NB4 (cell line): Measurements from ENCODE around the gene TGFBR2.

Experiments
- DNase-seq: peaks from one replicate; pipeline ENCODE4 v3.0.0; 2010; ENCODE audit warnings: low read depth
- H3K4me3 ChIP-seq: one replicate; pipeline ENCODE4 v1.5.1; 2011; ENCODE audit warnings: mild to moderate bottlenecking, low read depth, low read length, moderate library complexity
- MYC ChIP-seq: IDR thresholded peaks from 2 replicates; pipeline ENCODE4 v1.6.1; 2011; ENCODE audit warnings: low read depth, low read length
- POLR2A ChIP-seq: IDR thresholded peaks from 2 replicates; pipeline ENCODE4 v1.6.1; 2011; ENCODE audit warnings: mild to moderate bottlenecking; ENCODE audit not compliant: insufficient read length; ENCODE audit errors: extremely low read depth
- TF ChIP-seq, protein P1 (sequence below): IDR thresholded peaks from 2 replicates; pipeline ENCODE4 v1.6.1; 2011; ENCODE audit warnings: low read depth, low read length
- TF ChIP-seq, protein P2 (sequence below): IDR thresholded peaks from one replicate; pipeline ENCODE4 v1.5.1; 2012; ENCODE audit warnings: low read depth, low read length

Gene TGFBR2

DNA sequence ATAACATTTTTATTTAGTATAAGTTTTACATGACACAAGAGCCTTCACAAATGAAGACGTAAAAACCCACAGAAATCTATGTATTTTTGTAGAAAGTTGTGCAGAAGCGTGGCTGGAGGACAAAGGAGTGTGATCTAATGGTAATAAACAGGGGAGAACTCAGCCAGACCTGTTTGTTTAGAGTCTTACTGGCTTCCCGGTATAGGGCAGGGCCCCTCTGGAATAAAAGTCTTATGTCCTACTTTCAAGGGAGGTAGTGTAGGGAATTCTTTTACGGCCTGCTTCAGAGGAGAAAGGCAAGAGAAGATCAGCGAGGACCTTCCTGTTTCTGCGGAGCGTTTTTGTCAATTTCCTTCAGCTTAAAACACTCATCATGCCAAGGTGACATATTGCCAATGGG lies 103.6 kb downstream of the TGFBR2 start:
- no peak for DNase-seq
- TF ChIP-seq, protein P1, sequence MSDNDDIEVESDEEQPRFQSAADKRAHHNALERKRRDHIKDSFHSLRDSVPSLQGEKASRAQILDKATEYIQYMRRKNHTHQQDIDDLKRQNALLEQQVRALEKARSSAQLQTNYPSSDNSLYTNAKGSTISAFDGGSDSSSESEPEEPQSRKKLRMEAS = no peak
- TF ChIP-seq POLR2A = no peak
- TF ChIP-seq, protein P2, sequence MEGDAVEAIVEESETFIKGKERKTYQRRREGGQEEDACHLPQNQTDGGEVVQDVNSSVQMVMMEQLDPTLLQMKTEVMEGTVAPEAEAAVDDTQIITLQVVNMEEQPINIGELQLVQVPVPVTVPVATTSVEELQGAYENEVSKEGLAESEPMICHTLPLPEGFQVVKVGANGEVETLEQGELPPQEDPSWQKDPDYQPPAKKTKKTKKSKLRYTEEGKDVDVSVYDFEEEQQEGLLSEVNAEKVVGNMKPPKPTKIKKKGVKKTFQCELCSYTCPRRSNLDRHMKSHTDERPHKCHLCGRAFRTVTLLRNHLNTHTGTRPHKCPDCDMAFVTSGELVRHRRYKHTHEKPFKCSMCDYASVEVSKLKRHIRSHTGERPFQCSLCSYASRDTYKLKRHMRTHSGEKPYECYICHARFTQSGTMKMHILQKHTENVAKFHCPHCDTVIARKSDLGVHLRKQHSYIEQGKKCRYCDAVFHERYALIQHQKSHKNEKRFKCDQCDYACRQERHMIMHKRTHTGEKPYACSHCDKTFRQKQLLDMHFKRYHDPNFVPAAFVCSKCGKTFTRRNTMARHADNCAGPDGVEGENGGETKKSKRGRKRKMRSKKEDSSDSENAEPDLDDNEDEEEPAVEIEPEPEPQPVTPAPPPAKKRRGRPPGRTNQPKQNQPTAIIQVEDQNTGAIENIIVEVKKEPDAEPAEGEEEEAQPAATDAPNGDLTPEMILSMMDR = no peak
- no peak for TF ChIP-seq MYC
- no peak overlapping the region for H3K4me3 ChIP-seq

DNA sequence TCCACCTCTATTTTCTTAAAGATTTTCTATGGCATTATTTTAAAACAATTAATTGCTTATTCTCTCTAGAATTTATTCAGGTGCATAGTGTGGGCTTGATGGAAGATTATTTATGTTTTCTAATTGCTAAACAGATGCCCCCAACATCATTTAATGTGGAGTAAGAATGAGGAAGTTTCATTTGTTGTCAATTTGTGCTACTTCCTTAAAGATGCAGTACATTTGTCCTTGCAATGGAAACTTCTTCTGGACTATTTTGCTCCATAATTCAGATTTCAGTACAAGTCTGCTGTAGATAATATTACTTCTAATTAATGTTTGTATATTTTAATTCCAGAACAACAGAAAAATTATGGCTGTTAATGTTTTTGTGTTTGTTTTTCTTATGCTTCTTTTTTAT lies 104.8 kb downstream of the TGFBR2 start:
- TF ChIP-seq MYC = no peak
- TF ChIP-seq POLR2A = no peak
- TF ChIP-seq, protein P2 = no peak
- TF ChIP-seq, protein P1 = no peak
- H3K4me3 ChIP-seq = no peak overlapping the region
- DNase-seq = peak; percentile 13

DNA sequence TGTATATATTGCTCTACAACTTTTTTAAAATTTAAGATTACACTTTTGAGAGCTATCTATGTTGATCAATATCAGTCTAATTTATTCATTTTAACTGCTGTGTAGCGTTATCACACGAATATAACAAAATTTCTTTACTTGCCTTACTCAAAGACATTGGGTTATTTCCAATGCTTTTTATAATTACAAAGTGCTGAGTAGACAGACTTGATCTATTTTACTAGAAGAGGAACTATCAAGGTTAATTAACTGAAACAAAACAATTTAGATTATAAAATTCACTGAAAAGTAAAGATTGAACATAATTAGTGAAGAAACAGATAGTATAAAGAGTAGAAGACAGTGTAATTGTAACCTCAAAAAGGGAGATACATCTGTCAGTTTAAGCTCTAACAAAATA lies 105.5 kb downstream of the TGFBR2 start:
- no peak for TF ChIP-seq MYC
- no peak for TF ChIP-seq POLR2A
- TF ChIP-seq, protein P2 = no peak
- TF ChIP-seq, protein P1 = no peak
- no peak for DNase-seq
- H3K4me3 ChIP-seq = no peak overlapping the region

DNA sequence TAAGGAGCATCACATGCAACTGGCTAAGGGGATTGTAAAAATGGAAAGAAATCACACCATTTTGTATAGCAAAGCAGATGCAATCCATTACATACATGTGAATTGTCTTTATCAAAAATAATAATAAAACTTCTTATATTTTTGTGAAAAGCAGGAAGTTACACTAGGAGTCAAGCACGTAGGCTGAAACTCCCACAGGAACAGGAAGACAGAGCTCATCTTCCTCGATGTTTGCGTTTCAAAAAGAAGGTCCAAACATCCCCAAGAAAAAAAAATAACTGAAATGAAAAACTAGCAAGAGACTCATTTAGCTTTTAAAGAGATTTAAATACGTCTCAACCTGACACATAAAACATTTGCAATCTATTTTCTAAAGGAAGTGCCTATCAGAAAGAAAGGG lies 106.6 kb downstream of the TGFBR2 start:
- TF ChIP-seq, protein P1 = no peak
- TF ChIP-seq MYC (no peak), POLR2A (no peak)
- TF ChIP-seq, protein P2 = no peak
- H3K4me3 ChIP-seq = no peak overlapping the region
- no peak for DNase-seq

DNA sequence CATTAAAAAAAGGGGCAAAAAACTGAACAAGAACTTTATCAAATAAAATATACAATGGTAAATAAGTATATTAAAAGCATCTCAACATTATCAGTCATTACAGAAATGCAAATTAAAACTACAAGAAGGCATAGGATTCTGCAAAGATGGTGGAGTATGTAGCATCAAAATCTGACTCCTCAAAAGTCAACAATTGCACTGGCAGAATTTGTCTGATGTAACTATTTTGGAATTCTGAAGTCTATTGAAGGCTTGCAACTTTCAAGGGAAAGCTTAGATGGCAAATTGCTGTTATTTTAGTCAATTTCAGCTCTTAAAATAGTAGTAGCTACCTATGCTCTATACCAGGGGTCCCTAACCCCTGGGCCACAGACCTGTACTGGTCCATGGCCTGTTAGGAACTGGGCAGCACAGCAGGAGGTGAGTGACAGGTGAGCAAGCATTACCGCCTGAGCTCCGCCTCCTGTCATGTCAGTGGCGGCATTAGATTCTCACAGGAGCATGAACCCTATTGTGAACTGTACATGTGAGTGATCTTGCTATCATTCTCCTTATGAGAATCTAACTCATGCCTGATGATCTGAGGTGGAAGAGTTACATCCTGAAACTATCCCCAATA lies 107.6 kb downstream of the TGFBR2 start:
- H3K4me3 ChIP-seq = no peak overlapping the region
- no peak for DNase-seq
- TF ChIP-seq, protein P2 = no peak
- TF ChIP-seq, protein P1 = no peak
- TF ChIP-seq POLR2A (no peak), MYC (no peak)

DNA sequence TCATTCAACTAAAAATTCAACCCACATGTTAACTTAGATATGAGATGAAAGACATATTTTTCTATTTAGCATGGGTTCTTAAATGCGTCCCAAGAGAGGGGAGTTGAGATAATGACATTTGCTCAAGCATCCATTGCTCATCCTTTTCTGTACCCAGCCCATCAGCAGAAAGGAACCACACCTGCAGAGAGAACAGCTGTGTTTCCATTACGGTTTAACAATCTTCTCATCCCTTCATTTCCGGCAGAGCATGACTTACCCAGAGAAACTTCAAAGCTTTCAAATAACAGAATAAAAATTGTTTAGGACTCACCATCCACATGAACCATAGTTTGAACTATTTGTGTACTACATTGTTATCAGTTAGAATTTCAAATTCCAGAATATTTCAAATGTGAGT lies 113.1 kb downstream of the TGFBR2 start:
- no peak for DNase-seq
- no peak overlapping the region for H3K4me3 ChIP-seq
- TF ChIP-seq POLR2A (no peak), MYC (no peak)
- TF ChIP-seq, protein P2 = no peak
- TF ChIP-seq, protein P1 = no peak
